ENCODE results near the gene RAB11FIP4.

RAB11FIP4 gene

DNA sequence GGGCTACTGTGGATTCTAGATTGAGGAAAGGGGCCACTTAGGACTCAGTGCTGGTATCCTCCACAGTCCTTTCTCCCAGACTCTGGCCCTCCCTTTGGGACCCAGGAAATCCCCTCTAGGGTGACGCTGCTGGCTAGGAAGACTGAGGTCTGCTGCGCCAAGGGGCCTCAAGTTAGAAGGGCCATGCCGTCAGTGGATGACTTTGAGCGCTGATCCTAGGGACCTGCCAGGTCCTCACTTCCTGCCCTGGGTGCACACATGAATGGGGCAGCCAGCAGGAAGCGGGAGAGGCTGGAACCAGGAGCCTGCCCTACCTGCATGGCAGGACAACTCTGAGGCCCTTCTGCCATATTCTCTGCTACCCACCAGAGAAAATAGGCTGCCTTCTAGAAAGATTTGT, 145.0 kb downstream of the RAB11FIP4 start:
- no peaks in the 10 kb centered on the region for H4K20me1 ChIP-seq (ENCODE audit: control insufficient read depth, insufficient read depth, low read depth, low read length)
- H3F3A ChIP-seq (ENCODE audit: control insufficient read depth, insufficient read depth) = peaks cover 19% of the 10 kb centered on the region
- peaks cover 7% of the 10 kb centered on the region for H3K36me3 ChIP-seq (ENCODE audit: control insufficient read depth, low read length)
- peak overlapping the region; percentile 79 for H3K27ac ChIP-seq (ENCODE audit: low read depth, low read length)
- H3K4me1 ChIP-seq (ENCODE audit: control insufficient read depth, low read length) = peaks cover 84% of the 10 kb centered on the region
- H3K9me3 ChIP-seq (ENCODE audit: control insufficient read depth, insufficient read depth, low read length) = no peaks in the 10 kb centered on the region
- no peaks in the 10 kb centered on the region for H3K27me3 ChIP-seq (ENCODE audit: control insufficient read depth, low read length)
- H3K79me2 ChIP-seq (ENCODE audit: control insufficient read depth, low read length) = no peaks in the 10 kb centered on the region
- H3K9me2 ChIP-seq (replicated peaks; ENCODE audit: control insufficient read depth, low read length) = no peaks in the 10 kb centered on the region
- TF ChIP-seq, protein P1, sequence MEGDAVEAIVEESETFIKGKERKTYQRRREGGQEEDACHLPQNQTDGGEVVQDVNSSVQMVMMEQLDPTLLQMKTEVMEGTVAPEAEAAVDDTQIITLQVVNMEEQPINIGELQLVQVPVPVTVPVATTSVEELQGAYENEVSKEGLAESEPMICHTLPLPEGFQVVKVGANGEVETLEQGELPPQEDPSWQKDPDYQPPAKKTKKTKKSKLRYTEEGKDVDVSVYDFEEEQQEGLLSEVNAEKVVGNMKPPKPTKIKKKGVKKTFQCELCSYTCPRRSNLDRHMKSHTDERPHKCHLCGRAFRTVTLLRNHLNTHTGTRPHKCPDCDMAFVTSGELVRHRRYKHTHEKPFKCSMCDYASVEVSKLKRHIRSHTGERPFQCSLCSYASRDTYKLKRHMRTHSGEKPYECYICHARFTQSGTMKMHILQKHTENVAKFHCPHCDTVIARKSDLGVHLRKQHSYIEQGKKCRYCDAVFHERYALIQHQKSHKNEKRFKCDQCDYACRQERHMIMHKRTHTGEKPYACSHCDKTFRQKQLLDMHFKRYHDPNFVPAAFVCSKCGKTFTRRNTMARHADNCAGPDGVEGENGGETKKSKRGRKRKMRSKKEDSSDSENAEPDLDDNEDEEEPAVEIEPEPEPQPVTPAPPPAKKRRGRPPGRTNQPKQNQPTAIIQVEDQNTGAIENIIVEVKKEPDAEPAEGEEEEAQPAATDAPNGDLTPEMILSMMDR (IDR thresholded peaks at IDR 0.05; ENCODE audit: low read depth, low read length, poor library complexity, severe bottlenecking) = no peak
- TF ChIP-seq EZH2phosphoT487 (IDR thresholded peaks at IDR 0.05; ENCODE audit: borderline replicate concordance, low read length) = no peak
- peak overlapping the region; percentile 56 for H3K4me3 ChIP-seq (ENCODE audit: low read length)
- peak overlapping the region; percentile 71 for H3K4me2 ChIP-seq (ENCODE audit: low read length)

DNA sequence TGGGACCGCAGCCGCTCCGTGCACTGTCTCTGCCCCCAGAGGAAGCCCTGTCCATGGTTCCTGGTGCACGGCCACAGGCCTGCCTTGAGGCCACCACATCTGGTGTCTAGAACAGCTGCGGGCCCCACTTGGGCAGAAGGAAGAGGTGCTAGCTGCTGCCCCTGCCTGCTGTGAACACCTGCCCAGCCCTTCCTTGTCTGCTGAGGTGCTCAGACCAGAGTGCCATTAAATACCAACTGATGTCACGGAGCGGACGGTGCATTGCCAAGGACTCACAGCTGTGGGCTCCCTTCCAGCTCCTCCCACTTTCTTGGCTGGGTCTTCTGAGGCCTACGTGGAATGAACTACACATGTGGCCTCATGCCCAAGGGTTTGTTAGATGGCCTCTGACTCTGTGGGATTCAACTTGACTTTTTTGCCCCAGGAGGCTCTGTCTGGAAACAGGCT, 146.1 kb downstream of the RAB11FIP4 start:
- peak overlapping the region; percentile 56 for H3K4me3 ChIP-seq (ENCODE audit: low read length)
- H3K79me2 ChIP-seq (ENCODE audit: control insufficient read depth, low read length) = no peaks in the 10 kb centered on the region
- TF ChIP-seq EZH2phosphoT487 (IDR thresholded peaks at IDR 0.05; ENCODE audit: borderline replicate concordance, low read length) = no peak
- TF ChIP-seq, protein P1 (IDR thresholded peaks at IDR 0.05; ENCODE audit: low read depth, low read length, poor library complexity, severe bottlenecking) = no peak
- H3K9me2 ChIP-seq (replicated peaks; ENCODE audit: control insufficient read depth, low read length) = no peaks in the 10 kb centered on the region
- peaks cover 92% of the 10 kb centered on the region for H3K4me1 ChIP-seq (ENCODE audit: control insufficient read depth, low read length)
- peaks cover 19% of the 10 kb centered on the region for H3F3A ChIP-seq (ENCODE audit: control insufficient read depth, insufficient read depth)
- no peaks in the 10 kb centered on the region for H3K9me3 ChIP-seq (ENCODE audit: control insufficient read depth, insufficient read depth, low read length)
- H3K36me3 ChIP-seq (ENCODE audit: control insufficient read depth, low read length) = peaks cover 1% of the 10 kb centered on the region
- no peaks in the 10 kb centered on the region for H4K20me1 ChIP-seq (ENCODE audit: control insufficient read depth, insufficient read depth, low read depth, low read length)
- H3K4me2 ChIP-seq (ENCODE audit: low read length) = peak overlapping the region; percentile 71
- H3K27me3 ChIP-seq (ENCODE audit: control insufficient read depth, low read length) = no peaks in the 10 kb centered on the region
- peak overlapping the region; percentile 79 for H3K27ac ChIP-seq (ENCODE audit: low read depth, low read length)

DNA sequence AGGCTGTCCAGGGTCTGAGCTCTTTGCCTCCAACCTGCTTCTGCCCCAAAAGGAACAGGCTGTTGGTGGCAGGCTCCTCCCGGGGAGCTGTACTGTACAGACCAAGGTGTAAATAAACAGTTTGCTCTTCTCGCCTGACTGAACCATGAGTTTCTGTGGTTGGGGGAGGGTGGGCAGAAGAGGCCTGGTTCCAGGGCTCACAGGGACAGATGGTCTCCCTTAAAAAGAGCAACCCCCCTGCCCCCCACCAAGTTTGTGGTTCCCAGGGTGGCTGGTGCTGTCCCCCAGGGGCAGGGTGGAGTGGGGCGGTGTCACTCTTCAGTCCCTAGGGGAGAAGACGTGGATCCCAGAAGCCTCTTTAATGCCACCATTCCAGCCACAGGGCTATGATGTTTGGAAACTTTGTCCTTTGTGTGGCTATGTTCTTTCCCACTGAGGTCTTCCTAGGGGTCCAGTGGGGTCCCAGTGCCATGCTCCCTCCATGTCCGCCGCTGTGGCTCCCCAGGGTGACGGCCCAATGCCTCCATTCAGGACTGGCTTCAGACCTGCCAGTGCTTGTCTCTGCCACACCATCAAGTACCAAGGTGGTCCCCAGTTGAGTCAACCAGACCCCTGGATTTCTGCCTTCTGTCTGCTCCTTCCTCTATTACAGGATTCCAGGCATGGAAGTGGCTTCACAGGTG, 146.7 kb downstream of the RAB11FIP4 start:
- TF ChIP-seq, protein P1 (IDR thresholded peaks at IDR 0.05; ENCODE audit: low read depth, low read length, poor library complexity, severe bottlenecking) = no peak
- no peak for TF ChIP-seq EZH2phosphoT487 (IDR thresholded peaks at IDR 0.05; ENCODE audit: borderline replicate concordance, low read length)
- Histone ChIP-seq H4K20me1 (ENCODE audit: control insufficient read depth, insufficient read depth, low read depth, low read length) (no peaks in the 10 kb centered on the region), H3K4me2 (ENCODE audit: low read length) (peak overlapping the region; percentile 71), H3K4me3 (ENCODE audit: low read length) (peak overlapping the region; percentile 56), H3K27ac (ENCODE audit: low read depth, low read length) (peak overlapping the region; percentile 79), H3F3A (ENCODE audit: control insufficient read depth, insufficient read depth) (peaks cover 19% of the 10 kb centered on the region), H3K79me2 (ENCODE audit: control insufficient read depth, low read length) (no peaks in the 10 kb centered on the region), H3K27me3 (ENCODE audit: control insufficient read depth, low read length) (no peaks in the 10 kb centered on the region), H3K36me3 (ENCODE audit: control insufficient read depth, low read length) (no peaks in the 10 kb centered on the region; the same call in 1 of the 2 replicates), H3K4me1 (ENCODE audit: control insufficient read depth, low read length) (peaks cover 90% of the 10 kb centered on the region), H3K9me3 (ENCODE audit: control insufficient read depth, insufficient read depth, low read length) (no peaks in the 10 kb centered on the region), H3K9me2 (replicated peaks; ENCODE audit: control insufficient read depth, low read length) (no peaks in the 10 kb centered on the region)
